ENCODE measurements around the gene MTMR1. TPM values are rescaled to one million over a fixed set of nuclear protein-coding genes. Genes with fewer than 3 reads are reported as not detected.

The MTMR1 gene
- total RNA-seq, 1 experiment from 2014 or later: 36.1 TPM

- intact Hi-C loops (cut with micrococcal nuclease; ENCODE audit: unreplicated experiment): no loop called here
- in situ Hi-C loops (cut with HindIII; ENCODE audit: low pct_unique_long_range_greater_than_20kb, low sequenced_read_pairs): no loop called here
- no peak for ATAC-seq
- Histone ChIP-seq H3K27me3 (ENCODE audit: control insufficient read depth, insufficient read depth, low read length) (no peaks in the 10 kb centered on the region), H3K4me3 (ENCODE audit: low read depth in 2 of 2, low read length in 2 of 2) (no peak overlapping the region), H3K4me1 (ENCODE audit: control insufficient read depth, insufficient read depth, low read length) (no peaks in the 10 kb centered on the region), H3K27ac (ENCODE audit: low read length) (no peak overlapping the region), H3K9me3 (ENCODE audit: control insufficient read depth, insufficient read depth, low read depth, low read length) (no peaks in the 10 kb centered on the region), H3K36me3 (ENCODE audit: control insufficient read depth, insufficient read depth, low read length) (no peaks in the 10 kb centered on the region; the same call in 1 of the 2 replicates)
- BruUV-seq (replicated peaks): no TSS peak
- no peak for DNase-seq (ENCODE audit: low read depth, low spot score)
- TF ChIP-seq POLR2AphosphoS5 (IDR thresholded peaks at IDR 0.05; ENCODE audit: low read depth, low read length) (no peak), TCF7L2 (IDR thresholded peaks at IDR 0.05; ENCODE audit: low read depth, low read length) (no peak), CTCF (IDR thresholded peaks at IDR 0.05) (no peak), REST (IDR thresholded peaks at IDR 0.05; ENCODE audit: insufficient read depth in 1 of 2, low read depth in 2 of 2, low read length in 1 of 2) (no peak), SIN3A (IDR thresholded peaks at IDR 0.05; ENCODE audit: borderline replicate concordance, insufficient read depth, low read depth, low read length) (no peak)
- POLR2A ChIA-PET: no interaction called here
- CTCF ChIA-PET: no interaction called here
These were observed 76.2 kb downstream of the MTMR1 start for GRCh38 chrX:150769408-150769807.

- Histone ChIP-seq H3K9me3 (ENCODE audit: control insufficient read depth, insufficient read depth, low read depth, low read length) (no peaks in the 10 kb centered on the region), H3K27me3 (ENCODE audit: control insufficient read depth, insufficient read depth, low read length) (no peaks in the 10 kb centered on the region), H3K27ac (ENCODE audit: low read length) (no peak overlapping the region), H3K36me3 (ENCODE audit: control insufficient read depth, insufficient read depth, low read length) (no peaks in the 10 kb centered on the region), H3K4me3 (ENCODE audit: low read depth in 2 of 2, low read length in 2 of 2) (no peak overlapping the region), H3K4me1 (ENCODE audit: control insufficient read depth, insufficient read depth, low read length) (no peaks in the 10 kb centered on the region)
- no peak for ATAC-seq
- no peak for DNase-seq (ENCODE audit: low read depth, low spot score)
- BruUV-seq (replicated peaks): no TSS peak
- TF ChIP-seq REST (IDR thresholded peaks at IDR 0.05; ENCODE audit: insufficient read depth in 1 of 2, low read depth in 2 of 2, low read length in 1 of 2) (no peak), SIN3A (IDR thresholded peaks at IDR 0.05; ENCODE audit: borderline replicate concordance, insufficient read depth, low read depth, low read length) (no peak), TCF7L2 (IDR thresholded peaks at IDR 0.05; ENCODE audit: low read depth, low read length) (no peak), CTCF (IDR thresholded peaks at IDR 0.05) (no peak), POLR2AphosphoS5 (IDR thresholded peaks at IDR 0.05; ENCODE audit: low read depth, low read length) (no peak)
- ChIA-PET POLR2A (no interaction called here), CTCF (no interaction called here)
- in situ Hi-C loops (cut with HindIII; ENCODE audit: low pct_unique_long_range_greater_than_20kb, low sequenced_read_pairs): no loop called here
- intact Hi-C loops (cut with micrococcal nuclease; ENCODE audit: unreplicated experiment): loop anchor here (5.0 to 10.0 kb wide), 2 partner anchors 114 to 212 kb away; partner anchors contain the start of gene HMGB3
These were observed 77.4 kb downstream of the MTMR1 start for GRCh38 chrX:150770623-150771022.
